ENCODE measurements around the gene DIAPH1.

Gene DIAPH1

DNA sequence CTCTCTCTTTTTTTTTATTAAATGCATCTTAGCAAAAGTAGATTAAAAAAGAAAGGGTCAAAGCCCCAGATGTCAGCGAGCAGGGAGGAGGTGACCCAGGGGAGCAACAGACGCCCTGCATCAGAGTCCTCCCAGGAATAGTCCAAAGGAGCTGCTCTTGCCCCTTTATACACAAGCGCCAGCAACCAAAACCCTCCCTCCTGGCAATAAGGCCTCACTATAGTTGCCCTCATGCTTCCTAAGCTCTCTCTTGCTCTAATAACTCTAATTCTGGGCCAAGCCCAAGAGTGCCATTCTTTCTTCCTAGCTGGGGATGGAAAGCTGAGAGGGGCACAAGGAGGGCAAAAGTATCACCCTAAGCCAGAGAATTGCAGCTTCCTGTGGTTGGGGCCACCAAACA, 103.7 kb downstream of the DIAPH1 start:
- H2BK5ac ChIP-seq (ENCODE audit: low read length), result peak overlapping the region; percentile 3
- H3K23ac ChIP-seq (ENCODE audit: low read depth, low read length, poor library complexity), result no peak overlapping the region
- H4K8ac ChIP-seq (ENCODE audit: low read depth, low read length), result no peak overlapping the region
- no peak overlapping the region for H3K4ac ChIP-seq (ENCODE audit: low read length)
- H3K27me3 ChIP-seq (ENCODE audit: control insufficient read depth in 3 of 3, insufficient read depth in 3 of 3, low read depth in 1 of 3, low read length in 3 of 3), result no peaks in the 10 kb centered on the region
- DNase-seq (ENCODE audit: low spot score), result no peak
- no peaks in the 10 kb centered on the region for H3K79me1 ChIP-seq (ENCODE audit: low read depth, low read length)
- no peak overlapping the region for H2AFZ ChIP-seq (ENCODE audit: low read length)
- peak overlapping the region; percentile 2 for H3K18ac ChIP-seq (ENCODE audit: low read length)
- peak overlapping the region; percentile 50 for H2AK5ac ChIP-seq (ENCODE audit: low read depth, low read length)
- H3K4me2 ChIP-seq (ENCODE audit: insufficient read depth, low read length, poor library complexity, severe bottlenecking), result no peak overlapping the region
- H2BK15ac ChIP-seq (ENCODE audit: low read length), result no peak overlapping the region
- peaks cover 31 to 79% of the 10 kb centered on the region in 2 donors for H3K36me3 ChIP-seq (replicated peaks in 1 of 2; ENCODE audit: control insufficient read depth in 2 of 2, insufficient read depth in 2 of 2, low read length in 2 of 2)
- H3K27ac ChIP-seq (replicated peaks; ENCODE audit: low read length), result peak overlapping the region; percentile 99
- H4K91ac ChIP-seq (ENCODE audit: low read depth, low read length, poor library complexity), result no peak overlapping the region
- no peak overlapping the region for H3K9ac ChIP-seq (ENCODE audit: low read depth, low read length, poor library complexity)
- no peak overlapping the region for H3K14ac ChIP-seq (ENCODE audit: low read length)
- no peak overlapping the region for H2BK120ac ChIP-seq (ENCODE audit: low read depth, low read length)
- WGBS, 2 donors (ENCODE audit: extremely low coverage in 2 of 2, insufficient read length in 2 of 2, insufficient replicate concordance in 1 of 2), result no CpG with 5 or more reads among the region's 3 CpGs
- peaks cover 25 to 28% of the 10 kb centered on the region in 2 donors for H3K4me1 ChIP-seq (ENCODE audit: control insufficient read depth in 2 of 2, insufficient read depth in 1 of 2, low read depth in 1 of 2, low read length in 2 of 2)
- no peak overlapping the region for H2BK12ac ChIP-seq (ENCODE audit: low read length)
- H3K9me3 ChIP-seq (replicated peaks in 1 of 2; ENCODE audit: control insufficient read depth in 2 of 2, insufficient read depth in 1 of 2, low read depth in 1 of 2, low read length in 2 of 2), result peaks cover 0 to 16% of the 10 kb centered on the region in 2 donors
- H3K4me3 ChIP-seq (ENCODE audit: low read length in 2 of 2), result no peak overlapping the region

DNA sequence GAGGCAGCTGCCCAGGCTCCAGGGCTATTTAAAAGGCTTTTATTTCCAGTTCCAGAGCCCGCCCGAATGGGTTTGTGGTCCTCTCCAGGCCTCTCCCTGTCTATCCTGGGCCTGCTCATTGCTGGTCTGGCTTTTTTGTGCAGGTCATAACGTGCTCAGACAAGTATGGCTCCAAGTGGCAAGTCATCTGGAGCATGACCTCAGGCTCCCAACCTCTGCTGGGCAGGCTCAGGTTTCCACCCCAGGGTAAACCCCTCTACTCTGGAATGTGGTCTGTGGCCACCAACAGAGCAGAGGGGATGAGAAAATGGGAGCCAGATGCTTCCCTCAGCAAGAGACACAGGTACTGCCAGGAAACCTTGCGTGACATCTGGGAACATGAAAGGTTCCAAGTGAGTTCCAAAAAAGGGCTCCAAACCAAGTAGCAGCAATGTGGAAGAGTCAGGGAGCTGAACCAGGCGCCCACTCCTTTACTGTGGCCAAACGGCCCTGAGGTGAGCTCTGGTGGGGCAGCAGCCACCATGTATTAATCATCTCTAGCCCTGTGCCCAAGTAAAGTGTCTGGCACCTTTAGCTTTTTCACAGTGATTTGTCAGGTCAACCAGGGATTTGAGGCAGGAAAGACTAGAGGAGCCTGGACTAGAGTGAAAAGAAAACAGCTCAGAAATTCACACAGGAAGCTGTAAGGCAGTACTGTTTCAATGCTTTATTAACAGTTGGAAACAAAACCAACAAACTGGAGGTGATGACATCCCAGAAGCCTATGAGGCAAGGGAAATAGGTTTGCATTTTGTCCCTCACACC, 104.3 kb downstream of the DIAPH1 start:
- peak overlapping the region; percentile 79 for H2BK5ac ChIP-seq (ENCODE audit: low read length)
- H3K23ac ChIP-seq (ENCODE audit: low read depth, low read length, poor library complexity), result no peak overlapping the region
- peak overlapping the region in 1 of 2 donors; percentile 46 for H3K4me3 ChIP-seq (ENCODE audit: low read length in 2 of 2)
- no peaks in the 10 kb centered on the region for H3K79me1 ChIP-seq (ENCODE audit: low read depth, low read length)
- peak overlapping the region; percentile 36 for H2BK120ac ChIP-seq (ENCODE audit: low read depth, low read length)
- H3K9me3 ChIP-seq (replicated peaks in 1 of 2; ENCODE audit: control insufficient read depth in 2 of 2, insufficient read depth in 1 of 2, low read depth in 1 of 2, low read length in 2 of 2), result peaks cover 0 to 10% of the 10 kb centered on the region in 2 donors
- peaks cover 33 to 76% of the 10 kb centered on the region in 2 donors for H3K36me3 ChIP-seq (replicated peaks in 1 of 2; ENCODE audit: control insufficient read depth in 2 of 2, insufficient read depth in 2 of 2, low read length in 2 of 2)
- no peak overlapping the region for H4K8ac ChIP-seq (ENCODE audit: low read depth, low read length)
- peak overlapping the region; percentile 69 for H2AFZ ChIP-seq (ENCODE audit: low read length)
- no peak overlapping the region for H4K91ac ChIP-seq (ENCODE audit: low read depth, low read length, poor library complexity)
- no peak overlapping the region for H3K4ac ChIP-seq (ENCODE audit: low read length)
- no CpG with 5 or more reads among the region's 6 CpGs for WGBS, 2 donors (ENCODE audit: extremely low coverage in 2 of 2, insufficient read length in 2 of 2, insufficient replicate concordance in 1 of 2)
- peaks cover 25 to 32% of the 10 kb centered on the region in 2 donors for H3K4me1 ChIP-seq (ENCODE audit: control insufficient read depth in 2 of 2, insufficient read depth in 1 of 2, low read depth in 1 of 2, low read length in 2 of 2)
- H3K4me2 ChIP-seq (ENCODE audit: insufficient read depth, low read length, poor library complexity, severe bottlenecking), result peak overlapping the region; percentile 87
- H3K9ac ChIP-seq (ENCODE audit: low read depth, low read length, poor library complexity), result no peak overlapping the region
- peak overlapping the region; percentile 45 for H2AK5ac ChIP-seq (ENCODE audit: low read depth, low read length)
- peak overlapping the region; percentile 33 for H2BK15ac ChIP-seq (ENCODE audit: low read length)
- H3K27me3 ChIP-seq (ENCODE audit: control insufficient read depth in 3 of 3, insufficient read depth in 3 of 3, low read depth in 1 of 3, low read length in 3 of 3), result no peaks in the 10 kb centered on the region
- H3K18ac ChIP-seq (ENCODE audit: low read length), result peak overlapping the region; percentile 96
- H3K27ac ChIP-seq (replicated peaks; ENCODE audit: low read length), result peak overlapping the region; percentile 99
- DNase-seq (ENCODE audit: low spot score), result no peak
- no peak overlapping the region for H3K14ac ChIP-seq (ENCODE audit: low read length)
- no peak overlapping the region for H2BK12ac ChIP-seq (ENCODE audit: low read length)

DNA sequence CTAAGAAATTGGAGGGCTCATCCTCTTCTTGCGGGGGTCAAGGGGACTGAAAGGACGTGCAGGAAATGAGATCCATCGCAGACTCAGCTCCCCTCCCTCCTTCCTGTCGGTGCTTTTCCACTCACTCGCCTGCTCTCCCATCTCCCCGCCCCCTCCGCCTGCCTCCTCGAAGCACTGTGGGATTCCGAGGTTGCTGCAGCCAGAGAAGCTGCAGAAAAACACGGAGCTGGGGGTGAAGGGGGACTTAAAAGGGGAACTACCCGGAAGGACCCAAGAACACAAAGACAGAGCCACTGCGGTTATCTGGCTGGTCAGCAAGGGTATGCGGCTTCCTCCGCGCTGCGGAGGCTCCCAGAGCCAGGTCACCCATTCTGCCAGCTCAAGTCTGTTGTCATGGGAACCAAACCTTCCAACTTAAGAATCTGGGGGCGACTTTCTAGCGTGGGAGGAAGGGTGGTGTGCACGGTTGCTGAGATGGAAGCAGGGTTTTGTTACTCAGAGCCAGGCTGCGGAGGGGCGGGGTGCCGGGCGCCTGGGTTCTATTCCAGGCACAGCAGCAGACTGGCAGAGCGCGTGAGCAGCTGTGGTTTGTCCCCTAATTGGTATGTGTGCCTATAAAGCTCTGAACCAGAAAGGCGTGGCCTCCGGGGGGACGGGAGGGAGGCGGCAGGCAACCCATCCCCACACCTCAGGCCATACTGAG, 105.0 kb downstream of the DIAPH1 start:
- peak overlapping the region; percentile 89 for H3K9ac ChIP-seq (ENCODE audit: low read depth, low read length, poor library complexity)
- H4K8ac ChIP-seq (ENCODE audit: low read depth, low read length), result no peak overlapping the region
- H3K4me3 ChIP-seq (ENCODE audit: low read length in 2 of 2), result peak overlapping the region; percentile 46 to 56
- H3K4ac ChIP-seq (ENCODE audit: low read length), result no peak overlapping the region
- H3K36me3 ChIP-seq (replicated peaks in 1 of 2; ENCODE audit: control insufficient read depth in 2 of 2, insufficient read depth in 2 of 2, low read length in 2 of 2), result peaks cover 29 to 68% of the 10 kb centered on the region in 2 donors
- no peak overlapping the region for H3K14ac ChIP-seq (ENCODE audit: low read length)
- H2BK12ac ChIP-seq (ENCODE audit: low read length), result no peak overlapping the region
- H3K23ac ChIP-seq (ENCODE audit: low read depth, low read length, poor library complexity), result no peak overlapping the region
- peak; percentile 91 for DNase-seq (ENCODE audit: low spot score)
- peak overlapping the region; percentile 87 for H3K4me2 ChIP-seq (ENCODE audit: insufficient read depth, low read length, poor library complexity, severe bottlenecking)
- H3K79me1 ChIP-seq (ENCODE audit: low read depth, low read length), result no peaks in the 10 kb centered on the region
- peak overlapping the region; percentile 33 for H2BK15ac ChIP-seq (ENCODE audit: low read length)
- H3K9me3 ChIP-seq (replicated peaks in 1 of 2; ENCODE audit: control insufficient read depth in 2 of 2, insufficient read depth in 1 of 2, low read depth in 1 of 2, low read length in 2 of 2), result peaks cover 0 to 2% of the 10 kb centered on the region in 2 donors
- H2BK120ac ChIP-seq (ENCODE audit: low read depth, low read length), result peak overlapping the region; percentile 36
- peak overlapping the region; percentile 44 for H4K91ac ChIP-seq (ENCODE audit: low read depth, low read length, poor library complexity)
- H2AK5ac ChIP-seq (ENCODE audit: low read depth, low read length), result no peak overlapping the region
- H3K27ac ChIP-seq (replicated peaks; ENCODE audit: low read length), result peak overlapping the region; percentile 99
- H2AFZ ChIP-seq (ENCODE audit: low read length), result peak overlapping the region; percentile 69
- peak overlapping the region; percentile 79 for H2BK5ac ChIP-seq (ENCODE audit: low read length)
- peaks cover 31 to 37% of the 10 kb centered on the region in 2 donors for H3K4me1 ChIP-seq (ENCODE audit: control insufficient read depth in 2 of 2, insufficient read depth in 1 of 2, low read depth in 1 of 2, low read length in 2 of 2)
- H3K18ac ChIP-seq (ENCODE audit: low read length), result peak overlapping the region; percentile 96
- no peaks in the 10 kb centered on the region for H3K27me3 ChIP-seq (ENCODE audit: control insufficient read depth in 3 of 3, insufficient read depth in 3 of 3, low read depth in 1 of 3, low read length in 3 of 3)
- WGBS, 2 donors (ENCODE audit: extremely low coverage in 2 of 2, insufficient read length in 2 of 2, insufficient replicate concordance in 1 of 2), result no CpG with 5 or more reads among the region's 29 CpGs
